Activated T-helper 1 cell treated with anti-CD3 and anti-CD28 coated beads, Interleukin-2, amount 50 U/mL, for 16 hours (primary cell): ENCODE data around the gene KLC3.

ENCODE experiments used
- DNase-seq, 2 donors: peaks; one replicate each; pipeline ENCODE4 v3.0.0-alpha.2; 2020; ENCODE audit warnings: low read depth in 1 of 2, low spot score in 1 of 2

The KLC3 gene

DNA sequence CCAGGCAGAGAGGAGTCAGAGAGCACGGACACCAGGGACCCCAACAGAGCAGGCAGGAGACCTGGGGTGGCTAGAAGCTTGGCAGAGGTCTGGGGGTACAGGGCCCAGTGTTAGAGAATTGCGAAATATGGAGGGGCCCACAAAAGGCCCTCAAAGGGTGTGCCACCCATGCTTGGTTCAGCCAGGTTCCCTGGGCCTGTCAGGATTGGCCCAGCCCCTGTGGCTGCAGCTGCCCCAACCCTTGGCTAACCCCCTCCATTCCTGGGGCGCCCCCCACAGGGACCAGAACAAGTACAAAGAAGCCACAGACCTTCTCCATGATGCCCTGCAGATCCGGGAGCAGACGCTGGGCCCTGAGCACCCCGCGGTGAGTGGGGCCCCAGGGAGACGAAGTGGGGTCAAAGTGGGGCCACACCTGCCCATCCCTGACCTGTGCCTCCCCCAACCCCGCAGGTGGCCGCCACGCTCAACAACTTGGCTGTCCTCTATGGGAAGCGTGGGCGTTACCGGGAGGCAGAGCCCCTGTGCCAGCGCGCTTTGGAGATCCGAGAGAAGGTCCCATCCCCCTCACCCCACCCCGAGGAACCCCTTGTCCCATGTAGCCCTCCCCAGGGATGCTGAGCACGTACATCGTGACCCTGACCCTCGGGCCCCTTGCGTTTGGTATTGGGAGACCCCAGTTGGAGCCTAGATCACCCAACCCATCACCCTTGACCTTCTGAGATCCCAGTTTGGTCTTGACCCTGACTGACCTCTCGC is 8.0 kb downstream of the KLC3 start:
- no peak for DNase-seq

DNA sequence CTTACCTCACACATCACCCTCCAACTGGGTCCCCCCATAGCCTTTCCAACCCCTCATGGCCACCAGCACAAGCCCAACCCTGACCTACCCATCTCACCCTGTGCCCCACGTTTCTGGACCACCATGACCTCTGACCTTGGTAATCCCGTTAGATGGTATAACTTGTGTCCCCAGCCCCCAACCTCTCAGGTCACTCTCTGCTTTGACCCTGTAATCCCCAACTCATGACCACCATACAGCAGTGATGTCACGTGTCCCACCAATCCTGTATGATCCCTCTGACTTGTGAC is 8.5 kb downstream of the KLC3 start:
- DNase-seq: no peak

DNA sequence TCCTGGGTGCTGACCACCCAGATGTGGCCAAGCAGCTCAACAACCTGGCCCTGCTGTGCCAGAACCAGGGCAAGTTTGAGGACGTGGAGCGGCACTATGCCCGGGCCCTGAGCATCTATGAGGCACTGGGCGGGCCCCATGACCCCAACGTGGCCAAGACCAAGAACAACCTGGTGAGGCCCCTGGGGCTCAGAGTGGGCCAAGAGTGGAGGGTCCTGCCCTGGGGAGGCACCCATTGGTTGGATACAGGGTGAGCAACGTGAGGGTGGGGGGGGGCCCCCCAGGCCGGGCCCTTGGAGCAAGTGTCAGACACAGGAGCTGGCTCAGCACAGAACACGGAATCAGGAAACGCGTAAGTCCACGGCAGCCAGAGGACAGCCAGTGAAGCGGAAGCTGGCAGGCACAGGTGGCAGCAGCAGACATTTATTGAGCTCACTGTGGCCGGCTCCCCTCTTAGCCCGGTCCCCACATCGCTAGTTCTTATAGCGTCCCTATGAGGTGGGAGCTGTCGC is 8.9 kb downstream of the KLC3 start:
- DNase-seq: no peak

DNA sequence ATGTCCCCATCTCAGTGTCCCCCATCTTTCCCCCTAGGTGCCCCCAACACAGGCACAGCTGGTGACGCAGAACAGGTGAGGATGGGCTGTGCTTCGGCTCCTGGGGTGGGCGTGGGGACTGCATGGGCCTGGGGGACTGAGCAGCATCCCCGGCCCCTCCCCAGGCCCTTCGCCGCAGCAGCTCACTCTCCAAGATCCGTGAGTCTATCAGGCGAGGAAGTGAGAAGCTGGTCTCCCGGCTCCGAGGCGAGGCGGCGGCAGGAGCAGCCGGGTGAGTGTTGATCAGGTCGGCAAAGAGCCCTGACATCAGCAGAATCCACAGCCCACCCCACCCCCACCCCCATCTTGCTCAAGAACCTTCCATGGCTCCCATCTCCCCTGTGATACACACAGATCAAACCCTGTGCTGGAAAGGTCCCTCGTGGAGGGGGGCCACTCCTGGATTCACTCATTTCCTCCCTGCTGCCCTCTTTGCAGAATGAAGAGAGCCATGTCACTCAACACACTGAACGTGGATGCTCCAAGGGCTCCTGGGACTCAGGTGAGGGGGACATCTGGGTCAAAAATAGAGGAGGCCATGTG is 10.0 kb downstream of the KLC3 start:
- no peak for DNase-seq

DNA sequence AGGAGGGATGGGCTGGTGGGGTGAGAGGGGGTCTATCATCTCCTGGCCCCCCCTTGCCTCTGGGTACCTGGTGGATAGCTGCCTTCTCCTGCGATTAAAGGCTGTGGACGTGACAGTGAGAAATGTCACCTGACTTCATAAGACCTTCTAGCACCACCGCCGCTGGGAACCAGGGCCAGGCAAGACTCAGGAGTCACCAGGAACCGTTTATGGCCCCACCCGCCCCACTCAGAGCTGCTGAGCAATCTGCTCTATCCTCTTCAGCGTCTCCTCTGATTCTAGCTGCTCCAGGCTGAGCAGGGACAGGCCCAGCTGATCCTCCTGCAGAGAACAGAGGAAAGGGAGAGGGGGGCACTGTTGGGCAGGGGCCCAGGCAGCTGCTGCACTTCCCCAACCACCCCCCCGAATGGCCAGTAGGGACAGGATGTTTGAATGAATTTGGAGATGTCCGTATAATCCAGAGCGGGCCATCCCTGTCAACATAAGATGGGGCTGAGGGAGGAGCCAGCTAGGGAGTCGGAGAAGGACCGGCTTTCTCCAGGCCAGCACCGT is 10.9 kb downstream of the KLC3 start:
- no peak for DNase-seq

DNA sequence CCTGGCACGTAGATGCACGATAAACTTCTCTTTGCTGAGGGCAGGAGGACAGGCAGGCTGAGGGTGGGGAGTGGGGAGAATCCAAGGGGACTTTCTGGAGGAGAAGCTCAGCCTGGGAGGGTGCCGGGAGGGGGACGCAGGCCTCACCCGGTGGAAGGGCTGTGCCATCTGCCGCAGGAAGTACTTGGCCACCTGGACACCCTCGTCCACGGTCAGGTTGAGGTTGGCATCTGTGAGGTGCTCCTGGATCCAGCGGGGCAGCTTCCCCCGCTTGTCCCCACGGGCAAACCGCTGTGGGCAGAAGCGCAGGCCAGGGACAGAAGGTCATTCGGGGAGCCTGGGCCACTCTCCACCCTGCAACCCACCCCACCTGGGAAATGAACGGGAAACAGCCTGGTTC is 11.5 kb downstream of the KLC3 start:
- DNase-seq: no peak

DNA sequence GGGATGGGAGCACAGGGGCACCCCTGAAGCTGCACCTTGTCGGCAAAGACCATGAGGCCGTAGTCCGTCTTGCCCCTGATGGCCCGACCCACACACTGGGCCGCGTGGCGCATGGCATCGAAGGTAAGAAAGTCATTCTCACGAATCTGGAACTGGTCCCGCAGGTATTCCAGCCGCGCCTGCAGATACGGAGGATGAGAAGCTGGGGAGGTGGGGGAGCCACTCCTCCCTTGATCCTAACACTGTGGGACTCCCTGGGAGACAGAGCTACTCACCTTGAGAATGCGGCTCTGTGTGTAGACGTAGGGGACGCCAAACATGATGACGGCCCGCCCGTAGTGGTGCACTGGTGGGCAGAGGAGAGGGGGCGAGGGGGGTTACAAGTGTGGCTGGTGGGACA is 11.9 kb downstream of the KLC3 start:
- no peak for DNase-seq

DNA sequence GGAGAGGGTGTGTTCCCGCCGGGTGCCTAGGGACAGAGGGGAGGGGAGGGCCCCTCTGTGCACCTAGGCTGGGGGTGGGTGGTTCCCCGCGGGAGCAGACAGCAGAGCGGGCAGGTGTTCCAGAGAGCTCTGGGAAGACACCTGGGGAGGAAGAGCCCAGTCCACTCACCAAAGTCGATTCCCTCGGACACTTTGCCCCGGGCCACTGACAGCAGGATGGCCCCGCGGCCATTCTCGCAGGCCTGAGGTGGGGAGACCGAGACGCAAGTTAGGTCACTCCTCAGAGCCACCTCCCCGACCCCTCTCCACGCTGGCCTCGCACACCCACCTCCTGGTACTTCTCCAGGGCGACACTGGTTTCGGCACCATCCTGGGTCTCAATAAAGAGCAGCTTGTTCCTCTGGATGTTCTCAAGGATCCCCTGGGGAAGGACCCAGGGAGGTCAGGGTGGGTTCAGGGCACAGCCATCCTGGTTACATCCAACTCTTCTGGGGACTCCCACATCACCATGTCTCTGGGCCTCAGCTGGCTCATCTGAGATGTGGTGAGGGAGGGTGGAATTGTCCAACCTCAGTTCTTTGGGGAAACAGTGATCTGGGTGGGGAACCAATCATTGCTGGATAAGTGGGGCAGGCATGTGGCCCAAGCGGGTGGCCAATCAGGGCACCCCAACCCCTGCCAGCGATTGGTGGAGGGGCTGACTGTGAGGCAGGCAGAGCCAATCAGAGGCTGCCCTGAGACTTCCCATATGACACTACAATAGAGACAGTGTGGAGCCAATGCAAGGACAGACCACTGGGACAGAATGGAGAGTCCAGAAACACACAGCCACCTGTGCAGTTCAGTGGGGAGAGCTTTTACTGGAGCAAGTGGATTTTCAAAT is 12.6 kb downstream of the KLC3 start:
- no peak for DNase-seq

DNA sequence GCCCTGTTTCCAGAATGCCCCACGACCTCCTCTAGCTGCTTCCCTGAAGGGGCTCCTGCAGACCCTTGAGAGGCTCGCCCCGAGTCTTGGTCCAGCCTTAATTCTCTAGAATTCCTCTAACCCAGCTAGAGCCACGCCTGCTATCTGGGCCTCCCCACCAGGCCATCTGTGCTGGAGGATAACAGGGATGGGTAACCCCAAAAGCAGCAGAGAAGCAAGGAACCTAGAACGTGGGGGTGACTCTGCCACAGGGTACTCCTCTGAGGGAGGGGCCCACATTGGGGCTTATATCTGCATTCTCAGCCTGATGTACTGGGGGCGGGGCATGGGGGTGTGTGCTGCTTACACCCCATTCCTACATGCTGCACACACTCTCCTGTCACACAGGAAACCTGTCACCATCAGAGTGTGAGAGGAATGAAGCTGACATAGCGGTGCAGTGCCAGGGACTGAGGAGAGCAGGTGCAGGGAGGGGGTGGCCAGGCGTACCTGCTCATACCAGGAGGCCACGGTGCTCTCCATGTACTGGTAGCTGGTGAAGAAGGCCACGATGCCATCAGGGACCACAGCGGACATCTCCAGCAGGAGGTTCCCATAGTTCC is 13.8 kb downstream of the KLC3 start:
- DNase-seq: no peak

DNA sequence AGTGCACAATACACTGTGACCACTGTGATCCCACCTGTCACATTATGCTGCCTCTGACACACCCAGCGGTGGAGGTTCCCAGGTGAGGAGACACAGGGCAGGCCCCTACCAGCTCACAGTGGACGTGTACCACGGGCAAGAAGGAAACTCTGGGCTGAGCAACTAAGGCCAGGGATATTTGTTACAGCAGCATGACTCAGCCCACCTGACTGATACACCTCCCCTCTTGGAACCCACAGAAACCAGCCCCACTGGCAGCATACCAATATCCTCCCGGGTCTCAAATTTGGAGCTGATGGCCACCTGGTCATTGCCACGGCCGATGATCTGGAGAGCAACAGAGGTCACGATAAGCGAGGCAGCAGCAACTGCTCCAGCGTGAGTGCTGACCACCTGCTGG is 14.9 kb downstream of the KLC3 start:
- DNase-seq: no peak

DNA sequence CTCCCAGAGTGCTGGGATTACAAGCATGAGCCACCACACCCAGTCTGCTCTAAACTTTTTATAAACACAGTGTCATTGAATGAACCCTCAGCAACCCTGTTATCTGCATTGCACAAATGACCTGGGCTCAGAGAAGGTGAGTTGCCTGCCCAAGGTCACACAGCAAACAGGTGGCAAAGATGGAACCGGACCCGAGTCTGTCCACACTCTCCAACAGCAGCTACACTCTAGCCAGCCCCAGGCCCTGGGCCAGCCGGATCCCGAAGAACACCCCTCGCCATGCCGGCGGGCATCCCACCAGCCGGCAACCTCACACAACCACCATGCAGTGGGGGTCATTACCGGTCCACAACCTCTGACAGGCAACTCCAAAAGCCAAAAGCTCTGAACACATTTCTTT is 15.4 kb downstream of the KLC3 start:
- no peak for DNase-seq

DNA sequence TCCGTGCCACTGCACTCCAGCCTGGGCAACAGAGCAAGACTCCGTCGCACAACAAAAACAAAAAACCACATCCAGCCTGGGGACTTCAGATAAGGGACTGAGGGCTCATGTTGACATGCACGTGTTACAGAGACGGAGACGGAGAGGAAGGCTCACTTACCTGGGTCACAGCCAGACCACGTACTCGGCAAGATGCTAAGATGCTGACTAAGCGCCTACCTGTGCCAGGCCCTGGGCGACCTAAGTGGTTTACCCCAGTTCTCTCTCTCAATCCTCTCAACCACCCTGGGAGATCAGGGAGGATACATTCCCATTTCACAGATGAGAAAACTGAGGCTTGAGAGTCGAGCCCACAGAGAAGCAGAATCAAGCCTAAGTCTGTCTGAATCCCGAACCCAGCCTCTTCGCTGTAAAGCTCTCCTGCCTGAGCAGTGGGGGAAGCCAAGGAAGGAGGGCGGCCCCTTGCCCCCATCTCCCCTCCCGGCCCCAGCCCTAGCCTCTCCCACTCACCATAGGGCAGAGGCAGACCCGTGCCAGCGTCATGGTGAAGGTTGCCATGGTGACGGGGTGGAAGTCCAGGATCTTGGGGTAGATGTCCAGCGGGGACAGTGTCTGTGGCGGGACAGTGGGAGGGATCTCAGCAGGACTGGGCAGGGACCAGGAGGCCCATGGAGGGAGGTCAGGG is 16.4 kb downstream of the KLC3 start:
- DNase-seq: no peak

DNA sequence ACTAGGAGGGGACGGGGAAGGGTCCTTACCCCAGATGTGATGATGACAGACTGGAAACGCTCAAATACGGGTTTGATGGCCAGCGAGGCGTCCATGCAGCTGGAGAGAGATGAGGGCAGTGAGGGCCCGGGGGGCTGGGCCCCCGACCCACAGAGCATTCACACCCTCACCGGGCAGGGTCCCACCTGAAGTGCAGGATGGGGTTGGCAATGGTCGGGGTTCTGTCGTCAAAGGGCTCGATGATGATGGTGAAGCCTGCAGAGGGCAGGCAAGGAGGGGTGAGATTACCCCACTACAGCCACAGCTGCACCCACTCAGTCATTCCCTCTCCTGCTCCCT is 16.9 kb downstream of the KLC3 start:
- no peak for DNase-seq

DNA sequence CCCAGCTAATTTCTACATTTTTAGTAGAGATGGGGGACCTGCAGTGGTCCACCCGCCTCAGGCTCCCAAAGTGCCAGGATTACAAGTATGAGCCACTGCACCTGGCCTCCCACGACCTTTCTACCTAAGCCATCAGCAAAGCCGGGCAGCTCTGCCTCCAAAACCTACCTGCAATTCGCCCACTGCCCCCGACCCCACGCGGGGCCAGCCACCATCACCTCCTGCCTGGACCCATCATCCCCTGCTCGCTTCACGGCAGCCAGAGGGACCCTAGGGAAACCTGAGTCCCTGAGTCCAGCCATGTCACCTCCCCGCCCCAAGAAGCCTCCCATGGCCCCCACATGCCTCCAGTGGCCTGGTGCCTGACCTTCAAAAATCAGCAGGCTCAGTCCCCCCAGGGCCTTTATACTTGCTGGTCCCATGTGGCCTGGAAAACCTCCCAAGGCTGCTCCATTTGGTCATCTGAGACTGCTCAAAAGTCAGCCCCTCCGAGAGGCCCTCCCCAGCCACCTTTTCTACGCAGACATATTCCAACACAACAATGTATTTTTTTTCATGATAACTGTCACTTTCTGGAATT is 17.8 kb downstream of the KLC3 start:
- no peak for DNase-seq

DNA sequence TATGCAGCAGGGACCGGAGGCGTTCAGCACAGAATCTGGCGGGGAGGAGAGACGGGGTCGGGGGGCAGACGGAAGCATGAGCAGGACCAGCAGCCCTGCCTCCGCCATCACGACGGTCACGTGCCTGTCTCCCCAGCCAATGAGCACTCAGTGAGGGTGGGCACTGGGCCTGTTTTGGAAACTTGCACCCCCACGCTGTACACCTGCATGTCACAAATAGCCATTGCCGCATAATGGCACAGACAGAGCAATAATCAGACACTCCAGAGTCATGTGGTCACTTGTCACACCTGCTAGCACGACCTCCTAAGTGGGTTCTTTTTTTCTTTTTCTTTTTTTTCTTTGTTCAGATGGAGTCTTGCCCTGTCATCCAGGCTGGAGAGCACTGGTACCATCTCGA is 21.1 kb downstream of the KLC3 start:
- DNase-seq: no peak

DNA sequence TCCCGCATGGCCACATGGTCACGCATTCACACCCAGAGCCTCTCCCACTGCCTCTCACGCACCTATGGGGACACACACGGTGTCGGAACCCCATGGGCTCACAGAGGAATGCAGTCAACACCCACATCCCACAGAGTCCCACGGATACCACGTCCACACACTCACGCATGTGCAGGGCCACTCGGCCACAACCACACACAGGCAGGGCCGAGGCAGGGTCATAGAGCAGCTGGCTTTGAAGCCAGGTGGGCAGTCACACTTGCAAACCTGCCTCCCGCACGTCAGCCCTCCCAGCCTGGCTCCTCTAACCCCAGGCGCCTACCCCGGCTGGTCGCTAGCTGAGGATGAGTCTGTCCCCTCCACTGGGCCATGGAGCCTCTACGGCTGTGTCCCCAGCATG is 21.7 kb downstream of the KLC3 start:
- no peak for DNase-seq

DNA sequence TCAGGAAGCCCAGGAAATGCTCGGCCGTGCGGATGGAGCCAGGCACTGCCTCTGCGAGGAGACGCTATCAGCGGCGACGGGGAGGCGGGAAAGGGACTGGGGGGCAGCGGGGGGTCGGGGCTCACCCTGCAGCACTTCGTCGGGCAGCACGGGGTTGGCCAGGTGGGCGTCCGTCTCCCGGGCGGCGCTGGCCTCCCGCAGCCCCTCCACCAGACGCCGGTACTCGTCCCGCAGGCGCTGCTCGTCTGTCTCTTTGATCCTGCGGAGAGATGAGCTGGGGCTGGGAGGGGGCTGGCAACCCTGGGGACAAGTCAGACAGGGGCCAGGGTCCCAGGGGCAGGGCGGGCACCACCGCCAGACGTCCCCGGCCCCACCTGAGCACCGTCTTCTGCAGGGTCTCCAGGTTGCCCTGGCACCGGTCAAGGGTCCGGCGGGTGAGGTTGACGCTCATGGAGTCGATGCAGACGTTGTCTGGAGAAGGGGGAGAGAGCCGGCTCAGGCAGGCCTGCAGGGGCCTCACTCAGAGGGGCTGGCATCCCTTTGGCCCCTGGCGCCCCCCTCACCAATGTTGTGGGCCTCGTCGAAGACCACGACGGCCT is 23.4 kb downstream of the KLC3 start:
- no peak for DNase-seq

DNA sequence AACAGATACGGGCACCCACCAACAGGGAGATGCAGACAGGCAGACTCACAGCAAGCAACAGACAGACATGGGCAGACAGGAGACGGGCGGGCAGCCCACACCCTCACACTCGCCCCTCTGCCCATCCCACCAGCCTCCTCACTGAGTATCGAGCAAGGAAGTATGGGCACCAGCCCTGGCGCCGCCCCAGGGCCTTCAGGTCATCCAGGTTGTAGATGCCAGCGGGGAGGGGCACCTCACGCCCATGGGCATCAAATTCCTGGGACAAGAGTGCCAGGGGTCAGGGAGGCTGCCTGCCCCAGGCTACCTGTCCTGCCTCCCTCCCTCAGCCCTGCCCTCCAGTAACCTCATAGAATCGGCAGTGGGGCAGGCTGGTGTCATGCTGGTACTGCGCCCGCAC is 24.1 kb downstream of the KLC3 start:
- DNase-seq: no peak

DNA sequence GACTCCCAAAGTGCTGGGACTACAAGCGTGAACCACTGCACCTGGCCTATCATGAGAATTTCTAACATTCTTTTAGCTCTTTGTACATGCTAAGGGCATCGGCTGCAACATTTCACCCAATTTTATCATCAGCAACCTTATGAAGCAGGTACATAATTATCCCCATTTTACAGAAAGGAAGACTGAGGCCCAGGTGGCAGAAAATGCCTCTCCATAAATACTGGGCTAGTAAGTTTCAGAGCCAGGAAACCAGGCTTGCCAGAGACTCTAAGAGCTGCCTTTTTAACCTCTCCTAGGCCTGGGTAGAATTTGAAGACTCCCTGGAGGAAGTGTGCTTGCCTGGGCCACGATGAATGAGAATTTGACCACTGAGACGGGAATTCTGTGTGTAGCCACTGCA is 27.6 kb downstream of the KLC3 start:
- DNase-seq: no peak

DNA sequence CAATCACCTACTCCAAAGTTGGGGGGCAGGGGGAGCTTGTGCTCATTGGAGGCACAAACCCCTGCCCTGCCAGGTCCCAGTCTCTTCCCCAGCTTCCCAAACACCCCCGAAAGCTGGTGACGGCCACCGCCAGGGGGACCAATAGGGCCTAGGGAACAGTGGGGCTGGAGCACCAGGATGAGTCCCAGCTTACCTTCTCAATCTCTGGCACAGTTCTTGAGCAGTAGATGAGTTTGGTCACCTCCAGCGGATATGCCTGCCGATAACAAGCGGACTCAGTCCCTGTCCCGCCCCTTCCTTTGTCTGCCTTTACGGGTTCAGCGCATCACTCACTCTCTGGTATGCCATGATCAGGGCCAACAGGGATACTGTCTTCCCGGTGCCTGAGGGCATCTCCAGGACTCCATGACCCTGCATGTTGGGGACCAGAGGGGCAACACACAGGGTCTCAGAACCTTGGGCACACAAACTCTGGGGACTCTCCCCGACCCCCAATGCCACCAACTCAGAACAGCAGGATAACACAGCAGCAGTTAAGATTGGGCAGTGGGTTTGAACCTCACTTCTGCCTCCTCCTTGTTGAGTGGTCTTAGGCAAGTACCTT is 28.3 kb downstream of the KLC3 start:
- no peak for DNase-seq
